Astrocyte of the spinal cord (primary cell): ENCODE measurements around the gene GUCY1B1.

Experiments
- DNase-seq: peaks from one replicate; pipeline ENCODE4 v3.0.0; 2011; ENCODE audit warnings: low read depth, low spot score
- H3K4me3 ChIP-seq: 2 replicates; pipeline ENCODE4 v1.5.1; 2011; ENCODE audit warnings: low read depth, mild to moderate bottlenecking, low read length, moderate library complexity
- CTCF ChIP-seq: IDR thresholded peaks from 2 replicates; pipeline ENCODE4 v1.5.1; 2012; ENCODE audit warnings: low read depth, mild to moderate bottlenecking, low read length, inconsistent platforms
- in situ Hi-C: cut with HindIII; loops from 2 replicates; pipeline ENCODE4 v1.10.0; 2017; ENCODE audit warnings: low sequenced_read_pairs

GUCY1B1 gene

GRCh38 chr4:155742310-155743015, 16.4 kb upstream of the GUCY1B1 start:
- peak; percentile 18 for TF ChIP-seq CTCF
- in situ Hi-C loops = no loop called here
- DNase-seq = no peak
- H3K4me3 ChIP-seq = no peak overlapping the region

- no peak overlapping the region for H3K4me3 ChIP-seq
- TF ChIP-seq CTCF = no peak
- DNase-seq = peak; percentile 27
- in situ Hi-C loops = no loop called here
Measured at GRCh38 chr4:155745984-155746383, 12.8 kb upstream of the GUCY1B1 start.

GRCh38 chr4:155748039-155748438, 10.8 kb upstream of the GUCY1B1 start:
- no peak for TF ChIP-seq CTCF
- in situ Hi-C loops = no loop called here
- no peak for DNase-seq
- no peak overlapping the region for H3K4me3 ChIP-seq

- no peak for TF ChIP-seq CTCF
- DNase-seq = no peak
- H3K4me3 ChIP-seq = no peak overlapping the region
- in situ Hi-C loops = no loop called here
Measured at GRCh38 chr4:155749041-155749440, 9.8 kb upstream of the GUCY1B1 start.

GRCh38 chr4:155751569-155751968, 7.3 kb upstream of the GUCY1B1 start:
- in situ Hi-C loops = no loop called here
- no peak for DNase-seq
- no peak for TF ChIP-seq CTCF
- H3K4me3 ChIP-seq = no peak overlapping the region

GRCh38 chr4:155757745-155758265, 1.0 kb upstream of the GUCY1B1 start:
- no peak for TF ChIP-seq CTCF
- no peak for DNase-seq
- in situ Hi-C loops = no loop called here

More at GRCh38 chr4:155757745-155758265, 1.0 kb upstream of the GUCY1B1 start:
- H3K4me3 ChIP-seq = no peak overlapping the region
